ENCODE results near the gene TPK1. TPM values are rescaled to one million over a fixed set of nuclear protein-coding genes. Genes with fewer than 3 reads are reported as not detected.

Gene TPK1
- total RNA-seq, 1 donor from 2014 or later = 2.2 TPM

DNA sequence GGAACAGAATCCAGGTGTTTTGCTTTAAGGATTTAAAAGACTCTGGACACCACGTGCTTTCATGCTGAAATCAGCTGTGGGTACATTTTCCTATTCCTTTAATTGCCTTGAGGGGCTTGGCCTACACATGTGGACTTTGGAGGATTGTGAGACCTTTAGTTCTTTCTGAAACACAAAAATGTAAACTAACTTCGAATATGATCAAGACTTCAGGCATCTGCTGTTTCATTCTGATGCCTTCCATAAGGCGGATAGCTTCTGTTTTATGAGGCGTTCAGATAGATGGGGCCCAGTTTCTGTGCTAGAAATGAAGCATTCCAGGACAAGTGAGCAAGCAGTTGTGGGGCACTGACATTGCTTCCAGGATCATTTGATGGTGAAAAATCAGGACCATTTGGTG, 430.9 kb downstream of the TPK1 start:
- H4K20me1 ChIP-seq (ENCODE audit: insufficient read depth, low read length) = no peaks in the 10 kb centered on the region
- H3K9ac ChIP-seq (ENCODE audit: low read length) = no peak overlapping the region
- no peaks in the 10 kb centered on the region for H3K4me1 ChIP-seq (ENCODE audit: insufficient read depth, low read length)
- no peak overlapping the region for H3K27ac ChIP-seq (ENCODE audit: low read depth, low read length)
- H3K36me3 ChIP-seq (ENCODE audit: insufficient read depth, low read length) = no peaks in the 10 kb centered on the region
- no peak overlapping the region for H2AFZ ChIP-seq (ENCODE audit: low read depth, low read length)
- Mint-ChIP-seq H3K4me3 (ENCODE audit: unreplicated experiment) (no peak overlapping the region), H3K4me1 (ENCODE audit: low read depth, unreplicated experiment) (peaks cover 3% of the 10 kb centered on the region), H3K9me3 (ENCODE audit: unreplicated experiment) (no peaks in the 10 kb centered on the region), H3K27ac (ENCODE audit: unreplicated experiment) (no peak overlapping the region), H3K27me3 (ENCODE audit: low read depth, unreplicated experiment) (peaks cover 15% of the 10 kb centered on the region), H3K36me3 (ENCODE audit: low read depth, unreplicated experiment) (no peaks in the 10 kb centered on the region)
- no peaks in the 10 kb centered on the region for H3K27me3 ChIP-seq (ENCODE audit: insufficient read depth, low read length)
- no peak overlapping the region for H3K4me2 ChIP-seq (ENCODE audit: low read length)
- no peaks in the 10 kb centered on the region for H3K79me2 ChIP-seq (ENCODE audit: insufficient read depth, low read length)
- no peak overlapping the region for H3K4me3 ChIP-seq (ENCODE audit: insufficient read depth, low read depth, low read length)
- H3K9me3 ChIP-seq (ENCODE audit: insufficient read depth, low read depth, low read length) = no peaks in the 10 kb centered on the region
- DNase-seq (ENCODE audit: low read depth) = no peak
- no peak for TF ChIP-seq EZH2 (IDR thresholded peaks at IDR 0.05; ENCODE audit: insufficient read depth, low read length)
- no peak for FAIRE-seq

DNA sequence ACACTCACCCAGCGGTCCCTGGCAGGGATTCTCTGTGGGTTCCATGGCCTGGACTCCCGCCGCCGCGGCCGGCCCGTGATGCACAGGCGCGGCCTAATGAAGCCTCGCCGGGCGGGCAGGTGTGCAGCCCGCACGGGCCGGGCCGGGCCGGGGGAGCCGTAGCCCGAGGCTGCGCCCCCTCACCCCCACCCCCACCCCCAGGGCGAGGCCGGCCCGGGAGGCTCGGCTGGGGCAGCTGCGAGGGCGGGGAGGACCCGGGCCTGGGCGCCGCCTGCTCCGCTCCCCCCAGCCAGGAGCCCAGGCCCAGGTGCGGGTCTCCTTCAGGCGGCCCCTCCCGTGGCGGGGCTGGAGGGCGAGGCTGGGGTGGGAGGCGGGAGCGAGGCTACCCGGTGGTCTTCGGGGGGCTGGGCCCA, 432.2 kb downstream of the TPK1 start, which contains the start of gene NOBOX:
Gene NOBOX (minus strand): TSS at position 45 of the 413 bp plus-strand sequence.
- H3K36me3 ChIP-seq (ENCODE audit: insufficient read depth, low read length) = no peaks in the 10 kb centered on the region
- FAIRE-seq = no peak

DNA sequence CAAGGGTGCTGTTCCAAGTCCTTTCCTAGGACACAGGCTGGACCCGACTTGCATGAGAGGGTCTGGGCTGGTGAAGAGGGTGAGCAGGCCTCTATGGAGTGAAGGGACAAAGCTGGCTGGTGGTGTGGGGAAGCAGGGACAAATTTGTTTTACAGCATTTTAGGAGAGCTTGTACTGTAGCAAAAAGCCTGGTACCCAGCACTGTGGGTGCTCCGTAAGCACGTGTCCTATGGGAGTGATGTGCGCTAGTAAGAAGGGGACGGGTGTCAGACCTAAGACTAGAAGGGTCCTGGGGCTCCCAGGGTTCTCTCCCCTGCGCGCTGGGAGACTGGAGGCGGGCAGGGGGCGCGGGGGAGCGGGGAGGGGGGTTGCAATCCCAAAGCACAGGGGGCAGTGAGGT, 432.8 kb downstream of the TPK1 start:
- H3K4me3 ChIP-seq (ENCODE audit: insufficient read depth, low read depth, low read length) = no peak overlapping the region
- no peak overlapping the region for H3K27ac ChIP-seq (ENCODE audit: low read depth, low read length)
- no peaks in the 10 kb centered on the region for H3K4me1 ChIP-seq (ENCODE audit: insufficient read depth, low read length)
- peaks cover 26% of the 10 kb centered on the region for H3K27me3 Mint-ChIP-seq (ENCODE audit: low read depth, unreplicated experiment)
- H3K4me3 Mint-ChIP-seq (ENCODE audit: unreplicated experiment) = no peak overlapping the region
- no peaks in the 10 kb centered on the region for H3K9me3 ChIP-seq (ENCODE audit: insufficient read depth, low read depth, low read length)
- no peaks in the 10 kb centered on the region for H3K36me3 Mint-ChIP-seq (ENCODE audit: low read depth, unreplicated experiment)
- H4K20me1 ChIP-seq (ENCODE audit: insufficient read depth, low read length) = no peaks in the 10 kb centered on the region
- H3K4me1 Mint-ChIP-seq (ENCODE audit: low read depth, unreplicated experiment) = peaks cover 3% of the 10 kb centered on the region
- no peak overlapping the region for H3K9ac ChIP-seq (ENCODE audit: low read length)
- no peaks in the 10 kb centered on the region for H3K27me3 ChIP-seq (ENCODE audit: insufficient read depth, low read length)
- no peak overlapping the region for H3K4me2 ChIP-seq (ENCODE audit: low read length)
- no peak overlapping the region for H2AFZ ChIP-seq (ENCODE audit: low read depth, low read length)
- no peaks in the 10 kb centered on the region for H3K9me3 Mint-ChIP-seq (ENCODE audit: unreplicated experiment)
- TF ChIP-seq EZH2 (IDR thresholded peaks at IDR 0.05; ENCODE audit: insufficient read depth, low read length) = no peak
- TF ChIP-seq, protein P1, sequence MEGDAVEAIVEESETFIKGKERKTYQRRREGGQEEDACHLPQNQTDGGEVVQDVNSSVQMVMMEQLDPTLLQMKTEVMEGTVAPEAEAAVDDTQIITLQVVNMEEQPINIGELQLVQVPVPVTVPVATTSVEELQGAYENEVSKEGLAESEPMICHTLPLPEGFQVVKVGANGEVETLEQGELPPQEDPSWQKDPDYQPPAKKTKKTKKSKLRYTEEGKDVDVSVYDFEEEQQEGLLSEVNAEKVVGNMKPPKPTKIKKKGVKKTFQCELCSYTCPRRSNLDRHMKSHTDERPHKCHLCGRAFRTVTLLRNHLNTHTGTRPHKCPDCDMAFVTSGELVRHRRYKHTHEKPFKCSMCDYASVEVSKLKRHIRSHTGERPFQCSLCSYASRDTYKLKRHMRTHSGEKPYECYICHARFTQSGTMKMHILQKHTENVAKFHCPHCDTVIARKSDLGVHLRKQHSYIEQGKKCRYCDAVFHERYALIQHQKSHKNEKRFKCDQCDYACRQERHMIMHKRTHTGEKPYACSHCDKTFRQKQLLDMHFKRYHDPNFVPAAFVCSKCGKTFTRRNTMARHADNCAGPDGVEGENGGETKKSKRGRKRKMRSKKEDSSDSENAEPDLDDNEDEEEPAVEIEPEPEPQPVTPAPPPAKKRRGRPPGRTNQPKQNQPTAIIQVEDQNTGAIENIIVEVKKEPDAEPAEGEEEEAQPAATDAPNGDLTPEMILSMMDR (IDR thresholded peaks at IDR 0.05; ENCODE audit: insufficient read depth, low read depth, low read length) = no peak
- H3K36me3 ChIP-seq (ENCODE audit: insufficient read depth, low read length) = no peaks in the 10 kb centered on the region
- no peak for FAIRE-seq
- H3K27ac Mint-ChIP-seq (ENCODE audit: unreplicated experiment) = no peak overlapping the region
- DNase-seq (ENCODE audit: low read depth) = no peak
- no peaks in the 10 kb centered on the region for H3K79me2 ChIP-seq (ENCODE audit: insufficient read depth, low read length)

More for the DNA sequence above, 432.2 kb downstream of the TPK1 start, which contains the start of gene NOBOX:
- TF ChIP-seq EZH2 (IDR thresholded peaks at IDR 0.05; ENCODE audit: insufficient read depth, low read length) = no peak
- TF ChIP-seq, protein P1 (IDR thresholded peaks at IDR 0.05; ENCODE audit: insufficient read depth, low read depth, low read length) = no peak
- Histone ChIP-seq H3K9me3 (ENCODE audit: insufficient read depth, low read depth, low read length) (no peaks in the 10 kb centered on the region), H3K9ac (ENCODE audit: low read length) (no peak within 1 kb of the TSS), H4K20me1 (ENCODE audit: insufficient read depth, low read length) (no peaks in the 10 kb centered on the region), H3K27ac (ENCODE audit: low read depth, low read length) (no peak within 1 kb of the TSS), H3K4me1 (ENCODE audit: insufficient read depth, low read length) (no peaks in the 10 kb centered on the region), H3K79me2 (ENCODE audit: insufficient read depth, low read length) (no peaks in the 10 kb centered on the region), H2AFZ (ENCODE audit: low read depth, low read length) (no peak within 1 kb of the TSS), H3K4me3 (ENCODE audit: insufficient read depth, low read depth, low read length) (no peak within 1 kb of the TSS), H3K4me2 (ENCODE audit: low read length) (no peak within 1 kb of the TSS), H3K27me3 (ENCODE audit: insufficient read depth, low read length) (no peaks in the 10 kb centered on the region)
- DNase-seq (ENCODE audit: low read depth) = no peak
- no peak within 1 kb of the TSS for H3K27ac Mint-ChIP-seq (ENCODE audit: unreplicated experiment)
- no peaks in the 10 kb centered on the region for H3K9me3 Mint-ChIP-seq (ENCODE audit: unreplicated experiment)
- peaks cover 3% of the 10 kb centered on the region for H3K4me1 Mint-ChIP-seq (ENCODE audit: low read depth, unreplicated experiment)
- peaks cover 20% of the 10 kb centered on the region for H3K27me3 Mint-ChIP-seq (ENCODE audit: low read depth, unreplicated experiment)
- H3K36me3 Mint-ChIP-seq (ENCODE audit: low read depth, unreplicated experiment) = no peaks in the 10 kb centered on the region
- H3K4me3 Mint-ChIP-seq (ENCODE audit: unreplicated experiment) = no peak within 1 kb of the TSS

Measured in astrocyte (in vitro differentiated cells and primary cell).